Measurements from ENCODE around the gene LGALS9C. TPM values are rescaled to one million over a fixed set of nuclear protein-coding genes. Genes with fewer than 3 reads are reported as not detected.
"Not testable (repeated sequence)": the region's sequence is repeated elsewhere in the genome, so short reads cannot be mapped to it uniquely, and the experiment has no call there.

Gene LGALS9C
- total and polyA plus RNA-seq, 8 donors: 3.4 to 362 (median 50.3) TPM; not detected in 1

DNA sequence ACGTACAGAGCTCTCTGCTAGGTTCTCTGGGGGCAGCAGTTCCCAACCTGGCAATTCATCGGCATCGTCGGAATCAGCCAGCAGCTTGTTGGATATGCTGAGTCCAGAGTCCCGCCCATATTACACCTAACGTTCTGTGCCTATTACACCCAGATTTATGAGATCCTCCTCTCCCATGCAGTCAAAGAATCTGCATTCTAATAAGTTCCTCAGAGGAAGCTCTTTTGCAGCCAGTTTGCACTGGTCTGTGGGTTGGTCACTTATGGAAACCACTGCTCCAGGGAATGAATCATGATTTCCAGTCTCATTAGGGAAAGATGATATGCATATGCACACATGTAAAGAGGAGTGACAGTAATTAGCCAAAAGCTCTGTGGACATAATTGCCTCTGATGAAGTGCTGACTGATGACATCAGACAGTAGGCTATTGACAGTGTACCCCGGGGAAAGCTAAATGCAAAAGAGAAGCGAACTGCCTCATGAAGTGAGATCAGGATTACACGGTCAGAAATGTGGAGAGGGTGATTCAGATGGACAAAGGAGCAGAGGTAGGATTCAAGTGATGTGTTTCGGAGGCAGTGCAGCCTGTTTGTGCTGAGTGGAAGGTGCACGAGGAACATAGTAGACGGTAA lies 49.7 kb downstream of the LGALS9C start:
- H3K4me3 ChIP-seq; intact Hi-C loops (cut with DNase I; ENCODE audit: low total_unique reads): not testable (repeated sequence)
- WGBS, 5 donors: 76 to 90% (median 83%) methylated on average over 4 to 10 of the region's 12 CpGs; no CpG with 5 or more reads in 1 of the 5 donors

DNA sequence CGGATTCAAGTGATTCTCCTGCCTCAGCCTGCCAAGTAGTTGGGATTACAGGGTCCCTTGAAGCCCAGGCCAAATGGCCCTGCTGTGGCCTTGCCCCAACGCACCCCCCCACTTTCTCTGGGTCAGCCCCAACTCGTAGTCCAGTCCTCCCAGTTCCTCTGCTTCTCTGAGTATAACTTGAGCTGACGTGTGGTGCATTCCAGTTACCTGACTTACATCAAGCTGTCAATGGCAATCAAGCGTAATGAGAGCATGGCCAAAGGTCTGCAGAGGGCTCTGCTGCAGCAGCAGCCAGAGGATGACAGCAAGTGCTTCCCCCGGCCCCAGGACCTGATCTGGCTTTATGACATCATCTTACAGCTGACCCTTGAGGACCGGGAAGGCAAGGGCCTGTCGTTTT lies 50.8 kb downstream of the LGALS9C start:
- H3K9me3 ChIP-seq; H3K4me3 ChIP-seq; H3K27me3 ChIP-seq; H3K4me1 ChIP-seq; intact Hi-C loops (cut with DNase I; ENCODE audit: low total_unique reads); DNase-seq; H3K27ac ChIP-seq; H3K36me3 ChIP-seq: not testable (repeated sequence)
- 75 to 94% (median 84%) methylated on average over 4 to 8 of the region's 8 CpGs for WGBS, 5 donors

More for the DNA sequence above, 49.7 kb downstream of the LGALS9C start:
- H3K27me3 ChIP-seq, DNase-seq, H3K27ac ChIP-seq, H3K9me3 ChIP-seq, H3K36me3 ChIP-seq, H3K4me1 ChIP-seq: not testable (repeated sequence)

DNA sequence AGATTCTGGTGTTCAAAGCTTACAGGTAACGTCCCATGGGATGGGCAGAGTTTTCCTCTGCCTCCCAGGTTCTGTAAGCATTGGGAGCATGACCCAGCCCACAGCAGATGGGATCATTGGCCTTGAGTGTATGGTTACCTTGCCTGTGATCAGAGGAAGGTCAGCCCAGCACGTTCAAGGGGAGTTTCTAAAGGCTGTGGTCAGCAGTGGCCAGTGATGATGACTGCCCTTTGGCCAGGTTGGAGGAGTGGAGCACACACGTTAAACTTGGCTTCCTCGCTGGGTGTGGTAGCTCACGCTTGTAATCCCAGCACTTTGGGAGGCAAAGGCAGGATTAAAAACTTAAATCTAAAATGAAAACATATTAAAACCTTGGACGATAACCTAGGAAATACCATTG lies 51.8 kb downstream of the LGALS9C start:
- H3K27ac ChIP-seq; H3K27me3 ChIP-seq; H3K4me1 ChIP-seq; H3K9me3 ChIP-seq; H3K4me3 ChIP-seq; intact Hi-C loops (cut with DNase I; ENCODE audit: low total_unique reads); H3K36me3 ChIP-seq; DNase-seq: not testable (repeated sequence)
- 79 to 89% (median 83%) methylated on average over 1 to 3 of the region's 6 CpGs for WGBS, 5 donors

DNA sequence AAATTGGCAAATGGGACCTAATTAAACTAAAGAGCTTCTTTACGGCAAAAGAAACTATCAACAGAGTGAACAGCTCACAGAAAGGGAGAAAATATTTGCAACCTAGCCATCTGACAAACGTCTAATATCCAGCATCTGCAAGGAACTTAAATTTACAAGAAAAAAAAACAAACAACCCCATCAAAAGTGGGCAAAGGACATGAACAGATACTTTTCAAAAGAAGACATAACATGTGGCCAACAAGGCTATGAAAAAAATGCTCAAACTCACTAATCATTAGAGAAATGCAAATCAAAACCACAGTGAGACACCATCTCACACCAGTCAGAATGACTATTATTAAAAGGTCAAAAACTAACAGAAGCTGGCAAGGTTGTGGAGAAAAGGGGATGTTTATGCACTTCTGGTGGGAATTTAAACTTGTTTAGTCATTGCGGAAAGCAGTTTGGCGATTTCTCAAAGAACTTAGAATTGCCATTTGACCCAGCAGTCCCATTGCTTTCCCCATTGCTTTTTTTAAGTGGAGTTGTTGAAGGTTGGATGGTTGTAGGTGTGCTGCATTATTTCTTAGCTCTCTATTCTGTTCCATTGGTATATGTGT lies 52.4 kb downstream of the LGALS9C start:
- H3K27ac ChIP-seq; H3K36me3 ChIP-seq; intact Hi-C loops (cut with DNase I; ENCODE audit: low total_unique reads); H3K9me3 ChIP-seq; H3K4me1 ChIP-seq; DNase-seq; H3K27me3 ChIP-seq; H3K4me3 ChIP-seq: not testable (repeated sequence)
- 65 to 89% (median 79%) methylated on average over 3 to 4 of the region's 4 CpGs for WGBS, 5 donors

DNA sequence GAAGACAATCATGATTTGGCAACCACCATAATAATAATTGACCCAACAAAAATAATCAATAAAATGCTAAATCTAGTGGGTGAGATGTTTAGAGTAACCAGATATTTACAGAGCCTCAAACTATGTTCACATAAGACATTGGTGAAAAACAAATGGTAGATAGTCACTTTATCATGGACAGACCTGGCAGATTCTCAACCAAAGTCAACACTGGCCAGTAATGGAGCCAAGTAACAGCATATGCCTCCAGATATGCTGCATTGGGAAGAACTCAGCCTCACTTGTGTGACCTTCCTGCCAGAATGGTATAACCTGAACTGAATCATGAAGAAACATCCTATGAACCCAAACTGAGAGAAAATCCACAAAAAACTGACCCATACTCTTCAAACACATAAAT lies 53.8 kb downstream of the LGALS9C start:
- H3K4me1 ChIP-seq; H3K27me3 ChIP-seq; DNase-seq; H3K27ac ChIP-seq; H3K9me3 ChIP-seq; intact Hi-C loops (cut with DNase I; ENCODE audit: low total_unique reads); H3K36me3 ChIP-seq; H3K4me3 ChIP-seq: not testable (repeated sequence)

DNA sequence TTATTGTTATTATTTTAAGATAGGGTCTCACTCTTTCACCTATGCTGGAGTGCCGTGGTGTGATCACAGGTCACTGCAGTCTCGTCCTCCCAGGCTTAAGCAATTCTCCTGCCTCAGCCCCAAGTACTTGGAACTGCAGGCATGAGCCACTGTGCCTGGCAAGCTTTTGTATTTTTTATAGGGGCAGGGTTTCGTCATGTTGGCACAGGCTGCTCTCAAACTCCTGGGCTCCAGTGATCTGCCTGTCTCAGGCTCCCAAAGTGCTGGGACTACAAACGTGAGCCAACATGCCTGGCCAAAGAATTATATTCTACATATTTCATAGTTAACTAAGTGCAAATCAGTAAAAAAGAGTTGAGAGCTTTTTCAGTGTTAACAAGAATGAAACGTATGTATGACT lies 65.6 kb downstream of the LGALS9C start:
- H3K27ac ChIP-seq; H3K4me1 ChIP-seq; H3K9me3 ChIP-seq; intact Hi-C loops (cut with DNase I; ENCODE audit: low total_unique reads); H3K27me3 ChIP-seq; H3K36me3 ChIP-seq; DNase-seq; H3K4me3 ChIP-seq: not testable (repeated sequence)
- WGBS, 5 donors: 25 to 37% (median 33%) methylated on average over 2 to 4 of the region's 5 CpGs

DNA sequence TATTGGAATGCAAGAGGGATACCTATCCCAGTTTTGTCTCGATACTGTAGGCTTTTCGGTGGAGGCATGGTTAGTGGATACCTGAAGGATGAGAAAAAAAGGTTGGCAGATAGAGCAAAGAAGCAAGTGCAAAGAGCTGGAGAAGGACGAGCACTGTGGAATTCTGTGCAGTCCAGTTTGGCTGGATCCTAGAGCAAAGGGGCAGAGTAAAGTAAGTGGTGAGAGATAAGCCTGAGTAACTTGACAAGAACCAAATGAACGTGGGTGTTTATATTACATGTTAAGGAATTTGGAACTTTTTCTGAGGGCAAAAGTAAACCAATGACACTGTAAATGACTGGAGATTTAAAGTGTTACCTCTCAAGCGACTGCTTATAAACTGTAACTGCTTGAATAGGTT lies 66.3 kb downstream of the LGALS9C start:
- DNase-seq; H3K9me3 ChIP-seq; H3K27ac ChIP-seq; intact Hi-C loops (cut with DNase I; ENCODE audit: low total_unique reads); H3K4me1 ChIP-seq; H3K36me3 ChIP-seq; H3K4me3 ChIP-seq; H3K27me3 ChIP-seq: not testable (repeated sequence)
- 26 to 50% (median 42%) methylated on average over 3 to 4 of the region's 5 CpGs; no CpG with 5 or more reads in 1 of the 5 donors for WGBS, 5 donors

Small RNA genes lying within 50 kb of the gene (small RNA-seq; reads per million reads assigned to genes)
- gene AL353997.1 (0 reads per million in 4 donors), gene AL353997.4 (0 reads per million in 4 donors)

Other genes starting within 250 kb of the LGALS9C start
- 100 to 1,000 TPM; 107 to 677 (median 423) TPM for gene FLII, start 218.1 kb upstream of the LGALS9C start, total RNA-seq
- 100 to 1,000 TPM; 114 to 237 (median 157) TPM for gene FLII, start 218.1 kb upstream of the LGALS9C start, polyA plus RNA-seq
- gene MIEF2, start 216.1 kb upstream of the LGALS9C start, total RNA-seq: 100 to 1,000 TPM in 1 of 5 donors, 10 to 100 TPM in 3, 1 to 10 TPM in 1; 5.2 to 254 (median 12.5) TPM
- 1 to 10 TPM; 2.1 to 7.5 (median 2.9) TPM for gene MIEF2, start 216.1 kb upstream of the LGALS9C start, polyA plus RNA-seq
- gene TOP3A, start 161.8 kb upstream of the LGALS9C start, total RNA-seq: 100 to 1,000 TPM in 1 of 5 donors, 10 to 100 TPM in 4; 21.9 to 311 (median 30.5) TPM
- 10 to 100 TPM in 1 of 3 donors, 1 to 10 TPM in 2; 7.6 to 12.7 (median 9.0) TPM for gene TOP3A, start 161.8 kb upstream of the LGALS9C start, polyA plus RNA-seq
- 10 to 100 TPM in 3 of 5 donors, 1 to 10 TPM in 2; 5.8 to 17.9 (median 13.0) TPM for gene SMCR8, start 161.5 kb upstream of the LGALS9C start, total RNA-seq
- 1 to 10 TPM; 2.4 to 4.0 (median 3.2) TPM for gene SMCR8, start 161.5 kb upstream of the LGALS9C start, polyA plus RNA-seq
- 10 to 100 TPM; 16.9 to 50.4 (median 40.0) TPM for gene SHMT1, start 113.2 kb upstream of the LGALS9C start, total RNA-seq
- 10 to 100 TPM; 12.4 to 34.3 (median 18.4) TPM for gene SHMT1, start 113.2 kb upstream of the LGALS9C start, polyA plus RNA-seq
- gene EVPLL, start 99.0 kb upstream of the LGALS9C start, total RNA-seq: 1 to 10 TPM in 1 of 5 donors, under 1 TPM in 2, not detected in 2; 0.29 to 1.2 (median 0.45) TPM
- 1 to 10 TPM in 1 of 3 donors, under 1 TPM in 1, not detected in 1; 0.37 to 8.9 TPM for gene EVPLL, start 99.0 kb upstream of the LGALS9C start, polyA plus RNA-seq
- gene TBC1D28, start 167.6 kb downstream of the LGALS9C start, total RNA-seq: not detected
- gene TBC1D28, start 167.6 kb downstream of the LGALS9C start, polyA plus RNA-seq: not detected
- 1 to 10 TPM; 1.1 to 3.9 (median 3.6) TPM for gene FOXO3B, start 205.5 kb downstream of the LGALS9C start, total RNA-seq
- gene FOXO3B, start 205.5 kb downstream of the LGALS9C start, polyA plus RNA-seq: under 1 TPM in 2 of 3 donors, not detected in 1; 0.25 to 0.37 TPM

All from stomach (tissue), 9 donors.